Caco-2 (cell line): ENCODE data around the gene C1orf35. TPM values are rescaled to one million over a fixed set of nuclear protein-coding genes. Genes with fewer than 3 reads are reported as not detected.
A peak's percentile ranks its signal among the peaks of the same experiment; 100 is the strongest.

ENCODE experiments used
- BruUV-seq: library from RNA; stranded (reverse); fragments of 400-500 nt; replicated peaks from 2 replicates; lab custom pipeline; 2021; lab: Mats Ljungman, UMichigan
- CTCF ChIA-PET: fragments of 300-600 bp; sonication (Branson Sonifier 250); formaldehyde crosslinking; loops from one replicate; lab custom pipeline; 2022; ENCODE audit warnings: antibody characterized with exemption; lab: Charles Lee
- POLR2A ChIA-PET: fragments of 300-600 bp; sonication (Branson Sonifier 250); formaldehyde crosslinking; loops from one replicate; lab custom pipeline; 2022; ENCODE audit warnings: antibody characterized with exemption; lab: Charles Lee
- DNase-seq, 2 experiments: peaks; one replicate each; pipeline versions ENCODE4 v3.0.0 to v3.0.0-alpha.2; 2020 to 2022
- H3K27me3 ChIP-seq: replicated peaks from 2 replicates; pipeline ENCODE4 v1.6.0; 2011; ENCODE audit warnings: low read length; ENCODE audit not compliant: control insufficient read depth, insufficient read depth
- H3K36me3 ChIP-seq: 2 replicates; pipeline ENCODE4 v1.5.1; 2011; ENCODE audit warnings: low read length; ENCODE audit not compliant: control insufficient read depth, insufficient read depth
- H3K4me1 ChIP-seq: fragments of 250-450 bp; sonication (Bioruptor Pico); 2 replicates; pipeline ENCODE4 v1.5.1; 2020; ENCODE audit warnings: mild to moderate bottlenecking
- H3K4me3 ChIP-seq: 2 replicates; pipeline ENCODE4 v1.5.1; 2011; ENCODE audit warnings: low read depth, mild to moderate bottlenecking, control low read depth, low read length
- H3K9me3 ChIP-seq: fragments of 250-450 bp; sonication (Bioruptor Pico); 2 replicates; pipeline ENCODE4 v1.5.1; 2020; ENCODE audit warnings: mild to moderate bottlenecking, moderate library complexity
- H3K27ac Mint-ChIP-seq: one replicate; pipeline ENCODE4 v1.8.0; 2022; ENCODE audit warnings: mixed read lengths; ENCODE audit not compliant: unreplicated experiment
- H3K27me3 Mint-ChIP-seq: one replicate; pipeline ENCODE4 v1.8.0; 2022; ENCODE audit warnings: mixed read lengths; ENCODE audit not compliant: insufficient read depth, unreplicated experiment
- H3K36me3 Mint-ChIP-seq: one replicate; pipeline ENCODE4 v1.8.0; 2022; ENCODE audit warnings: mild to moderate bottlenecking, mixed read lengths; ENCODE audit not compliant: insufficient read depth, unreplicated experiment
- H3K4me1 Mint-ChIP-seq: one replicate; pipeline ENCODE4 v1.8.0; 2022; ENCODE audit warnings: low read depth, mixed read lengths; ENCODE audit not compliant: unreplicated experiment
- H3K4me3 Mint-ChIP-seq: one replicate; pipeline ENCODE4 v1.8.0; 2022; ENCODE audit warnings: mild to moderate bottlenecking, moderate library complexity, mixed read lengths; ENCODE audit not compliant: unreplicated experiment
- H3K9me3 Mint-ChIP-seq: one replicate; pipeline ENCODE4 v1.8.0; 2022; ENCODE audit warnings: mixed read lengths; ENCODE audit not compliant: unreplicated experiment
- CTCF ChIP-seq, 2 experiments: fragments of 200-600 bp in 1 of 2; IDR thresholded peaks; 1 replicate in 1 of 2; 2 replicates in 1 of 2; pipeline versions ENCODE4 v1.5.1 to v1.8.0; 2011 to 2022; ENCODE audit warnings: antibody characterized with exemption in 1 of 2, control low read depth in 1 of 2, inconsistent platforms in 1 of 2, low read depth in 1 of 2, low read length in 1 of 2, mild to moderate bottlenecking in 1 of 2, moderate library complexity in 1 of 2; ENCODE audit not compliant: insufficient read depth in 1 of 2, severe bottlenecking in 1 of 2, unreplicated experiment in 1 of 2
- intact Hi-C: fragments of 100-400 bp; cut with micrococcal nuclease; formaldehyde crosslinking; loops from one replicate; pipeline ENCODE4 v1.10.0; 2022; ENCODE audit not compliant: unreplicated experiment
- total RNA-seq: library from RNA; stranded (reverse); gene quantifications from 2 replicates; pipeline ENCODE4 v1.2.3, GENCODE V29; 2022

Gene C1orf35
- total RNA-seq, 1 experiment from 2014 or later, result 34.5 TPM

- H3K4me1 Mint-ChIP-seq, result no peaks in the 10 kb centered on the region
- peaks cover 20% of the 10 kb centered on the region for H3K27me3 Mint-ChIP-seq
Measured at GRCh38 chr1:228059634-228060457, 43.3 kb downstream of the C1orf35 start.

GRCh38 chr1:228058949-228059633, 44.0 kb downstream of the C1orf35 start:
- no peaks in the 10 kb centered on the region for H3K4me1 Mint-ChIP-seq
- no peaks in the 10 kb centered on the region for H3K4me1 ChIP-seq
- H3K9me3 ChIP-seq, result no peaks in the 10 kb centered on the region
- H3K27me3 ChIP-seq, result no peaks in the 10 kb centered on the region; the same call in 1 of the 2 replicates
- TF ChIP-seq CTCF (IDR thresholded peaks at IDR 0.05; ENCODE audit: insufficient read depth in 1 of 2, low read depth in 1 of 2, low read length in 1 of 2, severe bottlenecking in 1 of 2, unreplicated experiment in 1 of 2), result no peak
- DNase-seq, result no peak
- peaks cover 20% of the 10 kb centered on the region for H3K27me3 Mint-ChIP-seq
- H3K4me3 Mint-ChIP-seq, result peak overlapping the region; percentile 73
- H3K4me3 ChIP-seq, result peak overlapping the region; percentile 60
- ChIA-PET CTCF (interaction anchor here (0.6 to 1.7 kb wide), 11 partner anchors 11 to 1651 kb away, joined by 3 to 11 read pairs (median 4); partner anchors contain the start of gene PARP1), POLR2A (interaction anchor here (0.6 to 1.8 kb wide), 3 partner anchors 23 to 62 kb away, joined by 5 to 11 read pairs (median 7); partner anchors contain the start of gene ARF1)
- no TSS peak for BruUV-seq
- no peaks in the 10 kb centered on the region for H3K36me3 Mint-ChIP-seq
- H3K27ac Mint-ChIP-seq, result no peak overlapping the region
- no peaks in the 10 kb centered on the region for H3K36me3 ChIP-seq
- intact Hi-C loops, result no loop called here
- peaks cover 17% of the 10 kb centered on the region for H3K9me3 Mint-ChIP-seq

More at GRCh38 chr1:228059634-228060457, 43.3 kb downstream of the C1orf35 start:
- Mint-ChIP-seq H3K9me3 (peaks cover 17% of the 10 kb centered on the region), H3K4me3 (peak overlapping the region; percentile 73), H3K36me3 (no peaks in the 10 kb centered on the region), H3K27ac (no peak overlapping the region)
- intact Hi-C loops, result loop anchor here (2.0 kb wide), 1 partner anchor 23 kb away; the partner anchor contains the start of gene ARF1
- ChIA-PET POLR2A (interaction anchor here (0.5 to 1.8 kb wide), 4 partner anchors 22 to 272 kb away, joined by 5 to 11 read pairs (median 7); partner anchors contain the start of gene ARF1), CTCF (interaction anchor here (0.6 to 1.7 kb wide), 12 partner anchors 12 to 1652 kb away, joined by 3 to 11 read pairs (median 4); partner anchors contain the start of gene PARP1)
- no peak for TF ChIP-seq CTCF (IDR thresholded peaks at IDR 0.05; ENCODE audit: insufficient read depth in 1 of 2, low read depth in 1 of 2, low read length in 1 of 2, severe bottlenecking in 1 of 2, unreplicated experiment in 1 of 2)
- H3K36me3 ChIP-seq, result no peaks in the 10 kb centered on the region
- peak overlapping the region; percentile 60 for H3K4me3 ChIP-seq
- no peaks in the 10 kb centered on the region; the same call in 1 of the 2 replicates for H3K27me3 ChIP-seq
- no TSS peak for BruUV-seq
- H3K4me1 ChIP-seq, result no peaks in the 10 kb centered on the region
- DNase-seq, result peak; percentile 96 to 99
- no peaks in the 10 kb centered on the region for H3K9me3 ChIP-seq
